ENCODE data around the gene TMEM171.

TMEM171 gene

DNA sequence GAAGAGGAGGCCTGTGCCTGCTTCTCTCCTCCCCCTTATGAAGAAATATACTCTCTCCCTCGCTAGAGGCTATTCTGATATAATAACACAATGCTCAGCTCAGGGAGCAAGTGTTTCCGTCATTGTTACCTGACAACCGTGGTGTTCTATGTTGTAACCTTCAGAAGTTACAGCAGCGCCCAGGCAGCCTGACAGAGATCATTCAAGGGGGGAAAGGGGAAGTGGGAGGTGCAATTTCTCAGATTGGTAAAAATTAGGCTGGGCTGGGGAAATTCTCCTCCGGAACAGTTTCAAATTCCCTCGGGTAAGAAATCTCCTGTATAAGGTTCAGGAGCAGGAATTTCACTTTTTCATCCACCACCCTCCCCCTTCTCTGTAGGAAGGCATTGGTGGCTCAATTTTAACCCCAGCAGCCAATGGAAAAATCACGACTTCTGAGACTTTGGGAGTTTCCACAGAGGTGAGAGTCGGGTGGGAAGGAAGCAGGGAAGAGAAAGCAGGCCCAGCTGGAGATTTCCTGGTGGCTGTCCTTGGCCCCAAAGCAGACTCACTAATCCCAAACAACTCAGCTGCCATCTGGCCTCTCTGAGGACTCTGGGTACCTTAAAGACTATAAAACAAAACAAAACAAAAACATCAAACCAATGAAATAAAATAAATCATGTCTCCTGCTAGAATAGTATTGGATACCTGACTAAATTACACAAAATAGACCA is 53.9 kb downstream of the TMEM171 start:
- peaks cover 17% of the 10 kb centered on the region for H3K27me3 ChIP-seq (ENCODE audit: insufficient read depth, low read length, poor library complexity)
- no peak overlapping the region for H3K27ac ChIP-seq (ENCODE audit: low read length)
- H3K79me2 ChIP-seq (ENCODE audit: insufficient read depth, low read length) = no peaks in the 10 kb centered on the region
- H3K4me2 ChIP-seq (ENCODE audit: insufficient read depth, low read length) = no peak overlapping the region
- no peaks in the 10 kb centered on the region for H4K20me1 ChIP-seq (ENCODE audit: insufficient read depth, low read length)
- no peak overlapping the region for H2AFZ ChIP-seq (ENCODE audit: low read depth, low read length)
- DNase-seq (no peak), ATAC-seq (ENCODE audit: insufficient read depth, low read depth) (no peak)
- no peak overlapping the region for H3K4me3 ChIP-seq (ENCODE audit: low read depth in 1 of 2, low read length in 2 of 2)
- no peaks in the 10 kb centered on the region for H3K36me3 ChIP-seq (ENCODE audit: insufficient read depth, low read length)
- no peak overlapping the region for H3K9ac ChIP-seq (ENCODE audit: low read depth, low read length)
- H3K9me3 ChIP-seq (ENCODE audit: insufficient read depth, low read length, severe bottlenecking) = no peaks in the 10 kb centered on the region
- no peak for TF ChIP-seq EZH2 (IDR thresholded peaks at IDR 0.05; ENCODE audit: borderline replicate concordance, low read depth, low read length, severe bottlenecking)
- TF ChIP-seq, protein P1, sequence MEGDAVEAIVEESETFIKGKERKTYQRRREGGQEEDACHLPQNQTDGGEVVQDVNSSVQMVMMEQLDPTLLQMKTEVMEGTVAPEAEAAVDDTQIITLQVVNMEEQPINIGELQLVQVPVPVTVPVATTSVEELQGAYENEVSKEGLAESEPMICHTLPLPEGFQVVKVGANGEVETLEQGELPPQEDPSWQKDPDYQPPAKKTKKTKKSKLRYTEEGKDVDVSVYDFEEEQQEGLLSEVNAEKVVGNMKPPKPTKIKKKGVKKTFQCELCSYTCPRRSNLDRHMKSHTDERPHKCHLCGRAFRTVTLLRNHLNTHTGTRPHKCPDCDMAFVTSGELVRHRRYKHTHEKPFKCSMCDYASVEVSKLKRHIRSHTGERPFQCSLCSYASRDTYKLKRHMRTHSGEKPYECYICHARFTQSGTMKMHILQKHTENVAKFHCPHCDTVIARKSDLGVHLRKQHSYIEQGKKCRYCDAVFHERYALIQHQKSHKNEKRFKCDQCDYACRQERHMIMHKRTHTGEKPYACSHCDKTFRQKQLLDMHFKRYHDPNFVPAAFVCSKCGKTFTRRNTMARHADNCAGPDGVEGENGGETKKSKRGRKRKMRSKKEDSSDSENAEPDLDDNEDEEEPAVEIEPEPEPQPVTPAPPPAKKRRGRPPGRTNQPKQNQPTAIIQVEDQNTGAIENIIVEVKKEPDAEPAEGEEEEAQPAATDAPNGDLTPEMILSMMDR (IDR thresholded peaks at IDR 0.05; ENCODE audit: borderline replicate concordance, extremely low read depth, low read length, poor library complexity, severe bottlenecking) = no peak
- no peaks in the 10 kb centered on the region for H3K4me1 ChIP-seq (ENCODE audit: insufficient read depth, low read length)

DNA sequence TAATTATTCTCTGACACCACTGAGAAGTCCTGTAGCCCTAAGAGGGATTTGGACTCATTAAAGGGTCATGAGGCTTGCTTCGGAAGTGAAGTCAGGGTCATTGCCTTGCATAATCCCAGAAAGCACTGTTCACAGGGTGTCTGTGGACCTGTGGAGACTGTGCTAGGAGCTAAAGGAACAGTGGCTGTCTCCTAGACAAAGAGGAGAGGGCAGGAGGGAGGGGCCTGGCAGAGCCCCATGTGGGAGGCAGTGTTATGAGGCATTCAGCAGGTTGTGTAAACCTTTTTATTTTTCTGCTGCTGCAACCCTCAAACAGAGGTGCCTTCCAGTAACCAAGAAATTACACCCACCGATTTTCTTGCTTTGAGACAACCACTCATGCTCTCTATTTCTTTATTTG is 55.9 kb downstream of the TMEM171 start:
- no peak for TF ChIP-seq EZH2 (IDR thresholded peaks at IDR 0.05; ENCODE audit: borderline replicate concordance, low read depth, low read length, severe bottlenecking)
- TF ChIP-seq, protein P1 (IDR thresholded peaks at IDR 0.05; ENCODE audit: borderline replicate concordance, extremely low read depth, low read length, poor library complexity, severe bottlenecking) = no peak
- Histone ChIP-seq H3K4me1 (ENCODE audit: insufficient read depth, low read length) (no peaks in the 10 kb centered on the region), H2AFZ (ENCODE audit: low read depth, low read length) (no peak overlapping the region), H3K9me3 (ENCODE audit: insufficient read depth, low read length, severe bottlenecking) (no peaks in the 10 kb centered on the region), H3K27me3 (ENCODE audit: insufficient read depth, low read length, poor library complexity) (peaks cover 22% of the 10 kb centered on the region), H3K9ac (ENCODE audit: low read depth, low read length) (no peak overlapping the region), H3K4me3 (ENCODE audit: low read depth in 1 of 2, low read length in 2 of 2) (no peak overlapping the region), H4K20me1 (ENCODE audit: insufficient read depth, low read length) (no peaks in the 10 kb centered on the region), H3K27ac (ENCODE audit: low read length) (no peak overlapping the region), H3K79me2 (ENCODE audit: insufficient read depth, low read length) (no peaks in the 10 kb centered on the region), H3K36me3 (ENCODE audit: insufficient read depth, low read length) (no peaks in the 10 kb centered on the region), H3K4me2 (ENCODE audit: insufficient read depth, low read length) (no peak overlapping the region)
- ATAC-seq (ENCODE audit: insufficient read depth, low read depth) (no peak), DNase-seq (no peak)

DNA sequence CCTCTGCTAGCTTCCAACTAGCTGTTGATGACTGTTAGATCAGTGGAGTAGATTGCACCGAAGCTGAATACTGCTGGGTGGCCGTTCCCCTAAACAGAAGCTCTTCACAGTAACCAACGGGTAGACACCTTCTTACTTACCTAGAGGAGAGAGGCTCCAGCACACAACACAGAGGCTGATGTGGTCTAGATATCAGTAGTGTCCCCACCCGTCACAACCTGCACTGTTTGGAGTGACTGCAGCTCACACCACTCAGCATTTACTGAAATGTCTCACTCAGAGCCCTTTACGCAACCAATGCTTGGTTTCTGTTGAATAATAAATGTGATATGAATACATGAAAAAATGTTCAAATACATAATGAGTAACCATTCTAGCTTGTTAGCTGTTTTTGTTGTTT is 57.9 kb downstream of the TMEM171 start:
- H4K20me1 ChIP-seq (ENCODE audit: insufficient read depth, low read length) = no peaks in the 10 kb centered on the region
- no peaks in the 10 kb centered on the region for H3K79me2 ChIP-seq (ENCODE audit: insufficient read depth, low read length)
- no peak overlapping the region for H3K9ac ChIP-seq (ENCODE audit: low read depth, low read length)
- TF ChIP-seq EZH2 (IDR thresholded peaks at IDR 0.05; ENCODE audit: borderline replicate concordance, low read depth, low read length, severe bottlenecking) = no peak
- TF ChIP-seq, protein P1 (IDR thresholded peaks at IDR 0.05; ENCODE audit: borderline replicate concordance, extremely low read depth, low read length, poor library complexity, severe bottlenecking) = no peak
- no peaks in the 10 kb centered on the region for H3K9me3 ChIP-seq (ENCODE audit: insufficient read depth, low read length, severe bottlenecking)
- ATAC-seq (ENCODE audit: insufficient read depth, low read depth) (no peak), DNase-seq (no peak)
- H2AFZ ChIP-seq (ENCODE audit: low read depth, low read length) = no peak overlapping the region
- no peaks in the 10 kb centered on the region for H3K4me1 ChIP-seq (ENCODE audit: insufficient read depth, low read length)
- H3K36me3 ChIP-seq (ENCODE audit: insufficient read depth, low read length) = no peaks in the 10 kb centered on the region
- H3K4me2 ChIP-seq (ENCODE audit: insufficient read depth, low read length) = no peak overlapping the region
- H3K4me3 ChIP-seq (ENCODE audit: low read depth in 1 of 2, low read length in 2 of 2) = no peak overlapping the region
- H3K27me3 ChIP-seq (ENCODE audit: insufficient read depth, low read length, poor library complexity) = peaks cover 21% of the 10 kb centered on the region
- H3K27ac ChIP-seq (ENCODE audit: low read length) = no peak overlapping the region
